ENCODE data around the gene DNAJC5G.
"Not testable (repeated sequence)": the region's sequence is repeated elsewhere in the genome, so short reads cannot be mapped to it uniquely, and the experiment has no call there.

Gene DNAJC5G

DNA sequence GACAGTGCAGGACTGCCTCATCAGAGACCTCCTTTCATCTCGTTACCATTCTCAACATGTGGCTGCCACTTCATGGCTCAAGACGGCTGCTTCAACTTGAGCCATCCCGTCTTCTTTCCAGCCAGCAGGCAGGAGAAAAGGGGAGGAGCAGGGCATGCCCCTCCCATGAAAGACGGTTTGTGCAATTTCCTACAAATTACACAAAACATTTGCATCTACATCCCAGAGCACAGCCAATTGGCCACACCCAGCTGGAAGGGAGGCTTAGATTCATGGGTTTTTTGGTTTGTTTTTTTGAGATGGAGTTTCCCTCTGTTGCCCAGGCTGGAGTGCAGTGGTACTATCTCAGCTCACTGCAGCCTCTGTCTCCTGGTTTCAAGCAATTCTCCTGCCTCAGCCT, 21.2 kb downstream of the DNAJC5G start:
- TF ChIP-seq, protein P1, sequence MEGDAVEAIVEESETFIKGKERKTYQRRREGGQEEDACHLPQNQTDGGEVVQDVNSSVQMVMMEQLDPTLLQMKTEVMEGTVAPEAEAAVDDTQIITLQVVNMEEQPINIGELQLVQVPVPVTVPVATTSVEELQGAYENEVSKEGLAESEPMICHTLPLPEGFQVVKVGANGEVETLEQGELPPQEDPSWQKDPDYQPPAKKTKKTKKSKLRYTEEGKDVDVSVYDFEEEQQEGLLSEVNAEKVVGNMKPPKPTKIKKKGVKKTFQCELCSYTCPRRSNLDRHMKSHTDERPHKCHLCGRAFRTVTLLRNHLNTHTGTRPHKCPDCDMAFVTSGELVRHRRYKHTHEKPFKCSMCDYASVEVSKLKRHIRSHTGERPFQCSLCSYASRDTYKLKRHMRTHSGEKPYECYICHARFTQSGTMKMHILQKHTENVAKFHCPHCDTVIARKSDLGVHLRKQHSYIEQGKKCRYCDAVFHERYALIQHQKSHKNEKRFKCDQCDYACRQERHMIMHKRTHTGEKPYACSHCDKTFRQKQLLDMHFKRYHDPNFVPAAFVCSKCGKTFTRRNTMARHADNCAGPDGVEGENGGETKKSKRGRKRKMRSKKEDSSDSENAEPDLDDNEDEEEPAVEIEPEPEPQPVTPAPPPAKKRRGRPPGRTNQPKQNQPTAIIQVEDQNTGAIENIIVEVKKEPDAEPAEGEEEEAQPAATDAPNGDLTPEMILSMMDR (conservative IDR thresholded peaks at IDR 0.05), result no peak
- TF ChIP-seq ZFX (IDR thresholded peaks at IDR 0.05), result no peak
- H3K27ac ChIP-seq, result no peak overlapping the region

- no peak overlapping the region for H3K27ac ChIP-seq
- TF ChIP-seq, protein P1 (conservative IDR thresholded peaks at IDR 0.05), result no peak
- no peak for TF ChIP-seq ZFX (IDR thresholded peaks at IDR 0.05)
These were observed 22.0 kb downstream of the DNAJC5G start for GRCh38 chr2:27297195-27297594.

GRCh38 chr2:27298391-27299080, 23.3 kb downstream of the DNAJC5G start:
- peak overlapping the region; percentile 47 for H3K27ac ChIP-seq
- no peak for TF ChIP-seq ZFX (IDR thresholded peaks at IDR 0.05)
- TF ChIP-seq, protein P1 (conservative IDR thresholded peaks at IDR 0.05), result no peak

DNA sequence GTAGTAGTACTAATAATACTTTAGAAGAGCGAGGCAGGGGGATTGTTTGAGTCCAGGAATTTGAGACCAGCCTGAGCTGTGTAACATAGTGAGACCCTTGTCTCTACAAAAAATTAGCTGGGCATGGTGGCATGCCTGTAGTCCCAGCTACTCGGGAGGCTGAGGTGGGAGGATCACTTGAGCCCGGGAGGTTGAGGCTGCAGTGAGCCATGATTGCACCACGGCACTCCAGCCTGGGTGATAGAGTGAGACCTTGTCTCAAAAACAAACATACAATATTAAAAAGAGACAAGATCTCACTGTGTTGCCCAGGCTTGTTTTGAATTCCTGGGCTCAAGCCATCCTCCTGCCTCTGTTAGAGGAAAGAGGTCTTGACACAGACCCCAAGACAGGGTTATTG, 25.4 kb downstream of the DNAJC5G start:
- H3K27ac ChIP-seq, result not testable (repeated sequence)

DNA sequence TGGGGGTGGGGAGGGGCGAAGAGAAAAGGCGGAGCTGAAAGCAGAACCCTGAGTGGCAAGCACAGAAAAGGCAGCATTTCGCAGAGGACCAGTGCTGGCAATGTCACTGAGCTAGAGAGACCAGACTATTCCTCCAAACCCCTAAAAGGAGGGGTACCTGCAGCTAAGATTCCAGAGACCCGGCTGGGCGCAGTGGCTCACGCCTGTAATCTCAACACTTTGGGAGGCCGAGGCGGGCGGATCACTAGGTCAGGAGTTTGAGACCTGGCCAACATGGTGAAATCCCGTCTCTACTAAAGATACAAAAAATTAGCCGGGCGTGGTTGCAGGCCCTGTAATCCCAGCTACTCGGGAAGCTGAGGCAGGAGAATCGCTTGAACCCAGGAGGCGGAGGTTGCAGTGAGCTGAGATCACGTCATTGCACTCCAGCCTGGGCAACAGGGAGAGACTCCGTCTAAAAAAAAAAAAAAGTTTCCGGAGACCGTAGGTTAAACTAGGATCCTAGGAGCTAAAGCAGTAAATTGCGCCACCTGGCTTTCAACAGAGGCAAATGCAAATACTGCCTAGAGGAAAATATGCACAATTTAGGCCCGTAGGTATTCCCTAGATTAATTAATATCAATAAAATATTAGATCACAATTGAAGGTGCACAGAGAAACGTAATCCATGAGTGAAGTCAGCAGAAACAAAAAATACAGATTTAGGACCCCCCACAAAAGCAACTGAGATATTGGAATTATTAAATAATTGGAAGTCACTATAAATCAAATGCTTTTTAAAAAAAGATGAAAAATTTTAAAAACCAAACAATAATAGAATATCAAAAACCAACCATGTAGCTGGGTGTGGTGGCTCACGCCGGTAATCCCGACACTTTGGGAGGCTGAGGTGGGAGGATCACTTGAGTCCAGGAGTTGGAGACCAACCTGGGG, 28.1 kb downstream of the DNAJC5G start:
- TF ChIP-seq, protein P1 (conservative IDR thresholded peaks at IDR 0.05), result peak; percentile 90
- no peak for TF ChIP-seq ZFX (IDR thresholded peaks at IDR 0.05)
- H3K27ac ChIP-seq, result peak overlapping the region; percentile 40

DNA sequence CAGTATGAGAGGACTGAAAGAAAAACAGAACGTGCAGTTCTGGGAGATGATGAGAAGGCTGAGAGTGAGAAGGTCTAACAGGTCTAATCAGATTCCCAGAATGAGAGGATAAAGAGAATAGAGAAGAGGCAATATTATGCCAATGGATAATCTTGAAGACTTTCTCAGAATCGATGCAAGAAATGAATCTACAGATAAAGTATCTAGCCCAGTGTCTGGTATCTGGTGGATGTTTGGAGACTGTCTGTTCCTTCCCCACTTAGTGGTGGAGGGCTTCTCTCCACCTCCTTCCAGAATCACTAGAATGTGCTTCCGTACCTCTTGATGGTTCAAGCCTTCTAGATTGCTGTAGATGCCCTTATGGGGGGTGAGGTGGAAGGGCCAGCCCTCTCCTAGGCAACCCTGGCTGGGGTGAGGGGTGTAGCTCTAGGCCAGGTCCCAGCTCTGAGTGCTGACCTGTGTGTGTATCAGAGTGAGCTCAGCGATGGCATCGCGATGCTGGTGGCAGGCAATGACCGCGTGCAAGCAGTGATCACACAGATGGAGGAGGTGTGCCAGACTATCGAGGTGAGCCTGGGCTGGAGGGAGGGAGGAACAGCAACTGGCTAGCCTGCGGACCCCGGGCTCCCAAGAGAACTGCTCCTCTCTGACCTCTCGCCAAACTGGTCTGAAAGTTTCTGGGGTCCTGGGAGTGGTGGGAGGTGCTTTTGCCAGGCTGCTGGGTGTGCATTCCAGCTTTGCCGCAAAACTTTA, 29.4 kb downstream of the DNAJC5G start:
- TF ChIP-seq, protein P1 (conservative IDR thresholded peaks at IDR 0.05), result no peak
- TF ChIP-seq ZFX (IDR thresholded peaks at IDR 0.05), result no peak
- no peak overlapping the region for H3K27ac ChIP-seq

- no peak overlapping the region for H3K27ac ChIP-seq
- no peak for TF ChIP-seq ZFX (IDR thresholded peaks at IDR 0.05)
- TF ChIP-seq, protein P1 (conservative IDR thresholded peaks at IDR 0.05), result no peak
These were observed 30.3 kb downstream of the DNAJC5G start for GRCh38 chr2:27305516-27305915.
